GM12878 (cell line): ENCODE data around the gene IQGAP2.

ENCODE experiments used
- E2F8 ChIP-seq: fragments of 450-650 bp; IDR thresholded peaks from 2 replicates; pipeline ENCODE4 v1.6.1; 2018; ENCODE audit warnings: mild to moderate bottlenecking, low read depth, moderate library complexity; ENCODE audit not compliant: partially characterized antibody
- EZH2 ChIP-seq: IDR thresholded peaks from 2 replicates; pipeline ENCODE4 v1.6.1; 2012; ENCODE audit warnings: low read depth, mild to moderate bottlenecking, control low read depth, inconsistent platforms, low read length, borderline replicate concordance; ENCODE audit not compliant: control insufficient read depth
- GATAD2B ChIP-seq: fragments of 450-650 bp; conservative IDR thresholded peaks from 2 replicates; pipeline ENCODE4 v1.6.1; 2017; ENCODE audit warnings: low read depth, mild to moderate bottlenecking, moderate library complexity
- NR2C2 ChIP-seq: IDR thresholded peaks from 2 replicates; pipeline ENCODE4 v1.6.1; 2011; ENCODE audit warnings: borderline replicate concordance, low read depth; ENCODE audit not compliant: control insufficient read depth, insufficient read length
- POLR2A ChIP-seq: IDR thresholded peaks from 2 replicates; pipeline ENCODE4 v1.6.1; 2011; ENCODE audit warnings: low read depth, mild to moderate bottlenecking, low read length
- POLR2AphosphoS5 ChIP-seq: IDR thresholded peaks from 2 replicates; pipeline ENCODE4 v1.6.1; 2011; ENCODE audit warnings: mild to moderate bottlenecking, low read length, inconsistent platforms
- SIX5 ChIP-seq: IDR thresholded peaks from 2 replicates; pipeline ENCODE4 v1.6.1; 2011; ENCODE audit warnings: mild to moderate bottlenecking, low read depth, low read length, moderate library complexity; ENCODE audit not compliant: severe bottlenecking

- TF ChIP-seq GATAD2B (no peak), E2F8 (no peak), EZH2 (no peak), POLR2AphosphoS5 (no peak), NR2C2 (no peak), POLR2A (no peak), SIX5 (no peak)
Measured at GRCh38 chr5:76688212-76688611, 285.1 kb downstream of the IQGAP2 start.
